ENCODE results near the gene CCDC92. TPM values are rescaled to one million over a fixed set of nuclear protein-coding genes. Genes with fewer than 3 reads are reported as not detected.

Gene CCDC92
- total and polyA plus RNA-seq, 9 donors, result 13.9 to 51.0 (median 34.6) TPM

GRCh38 chr12:123946152-123946515 is 26.5 kb downstream of the CCDC92 start:
- TF ChIP-seq CTCF (IDR thresholded peaks at IDR 0.05) (no peak), EP300 (IDR thresholded peaks at IDR 0.05) (no peak), POLR2A (IDR thresholded peaks at IDR 0.05) (no peak)
- H3K4me3 ChIP-seq, result no peak overlapping the region
- H3K4me1 ChIP-seq (ENCODE audit: insufficient read depth), result no peaks in the 10 kb centered on the region
- no peaks in the 10 kb centered on the region for H3K36me3 ChIP-seq
- no peak for DNase-seq
- no peak overlapping the region for H3K27ac ChIP-seq
- H3K27me3 ChIP-seq, result no peaks in the 10 kb centered on the region
- WGBS, 3 donors, result 79 to 93% (median 93%) methylated on average over 8 of the region's 8 CpGs
- intact Hi-C loops (cut with DNase I), result no loop called here
- no peaks in the 10 kb centered on the region for H3K9me3 ChIP-seq

- no peaks in the 10 kb centered on the region for H3K4me1 ChIP-seq (ENCODE audit: insufficient read depth)
- no peaks in the 10 kb centered on the region for H3K36me3 ChIP-seq
- no peaks in the 10 kb centered on the region for H3K27me3 ChIP-seq
- TF ChIP-seq POLR2A (IDR thresholded peaks at IDR 0.05), result no peak
- no peak for TF ChIP-seq EP300 (IDR thresholded peaks at IDR 0.05)
- TF ChIP-seq CTCF (IDR thresholded peaks at IDR 0.05), result no peak
- WGBS, 3 donors, result 85 to 89% (median 86%) methylated on average over 25 of the region's 25 CpGs
- H3K4me3 ChIP-seq, result no peak overlapping the region
- no peak for DNase-seq
- H3K9me3 ChIP-seq, result no peaks in the 10 kb centered on the region
- intact Hi-C loops (cut with DNase I), result no loop called here
- no peak overlapping the region for H3K27ac ChIP-seq
These were observed 27.1 kb downstream of the CCDC92 start for GRCh38 chr12:123945287-123946151.

- intact Hi-C loops (cut with DNase I), result no loop called here
These were observed 27.9 kb downstream of the CCDC92 start for GRCh38 chr12:123944696-123945095.

GRCh38 chr12:123943816-123944215 is 28.8 kb downstream of the CCDC92 start:
- Histone ChIP-seq H3K4me3 (no peak overlapping the region), H3K4me1 (ENCODE audit: insufficient read depth) (no peaks in the 10 kb centered on the region), H3K27me3 (no peaks in the 10 kb centered on the region), H3K36me3 (no peaks in the 10 kb centered on the region), H3K9me3 (no peaks in the 10 kb centered on the region), H3K27ac (no peak overlapping the region)
- 87 to 93% (median 93%) methylated on average over 5 of the region's 5 CpGs for WGBS, 3 donors
- DNase-seq, result no peak
- TF ChIP-seq CTCF (IDR thresholded peaks at IDR 0.05) (no peak), POLR2A (IDR thresholded peaks at IDR 0.05) (no peak), EP300 (IDR thresholded peaks at IDR 0.05) (no peak)
- intact Hi-C loops (cut with DNase I), result no loop called here

More at GRCh38 chr12:123944696-123945095, 27.9 kb downstream of the CCDC92 start:
- Histone ChIP-seq H3K9me3 (no peaks in the 10 kb centered on the region), H3K36me3 (no peaks in the 10 kb centered on the region), H3K27me3 (no peaks in the 10 kb centered on the region), H3K4me3 (no peak overlapping the region), H3K27ac (no peak overlapping the region), H3K4me1 (ENCODE audit: insufficient read depth) (no peaks in the 10 kb centered on the region)
- WGBS, 3 donors, result 87 to 95% (median 94%) methylated on average over 10 of the region's 10 CpGs
- no peak for DNase-seq
- TF ChIP-seq CTCF (IDR thresholded peaks at IDR 0.05) (no peak), EP300 (IDR thresholded peaks at IDR 0.05) (no peak), POLR2A (IDR thresholded peaks at IDR 0.05) (no peak)
